Neural cell (in vitro differentiated cells): Measurements from ENCODE around the gene KLF5. TPM values are rescaled to one million over a fixed set of nuclear protein-coding genes. Genes with fewer than 3 reads are reported as not detected.

ENCODE experiments used
- H2AFZ ChIP-seq: fragments of 200-600, 300-800 bp; sonication (generic), shearing (Covaris generic); 2 replicates; pipeline ENCODE4 v1.6.0; 2014; ENCODE audit warnings: low read depth, mild to moderate bottlenecking, antibody characterized with exemption, low read length, moderate library complexity
- H3F3A ChIP-seq: fragments of 200-600 bp; shearing (Covaris generic); 2 replicates; pipeline ENCODE4 v1.6.1; 2016; ENCODE audit warnings: mild to moderate bottlenecking, moderate library complexity, mixed read lengths, antibody characterized with exemption, low read length; ENCODE audit not compliant: insufficient read depth, poor library complexity, severe bottlenecking
- H3K27ac ChIP-seq: fragments of 200-600, 300-800 bp; sonication (generic), shearing (Covaris generic); 2 replicates; pipeline ENCODE4 v1.5.1; 2014; ENCODE audit warnings: mild to moderate bottlenecking, low read length, moderate library complexity
- H3K27me3 ChIP-seq: fragments of 300-800, 200-600 bp; sonication (generic), shearing (Covaris generic); 2 replicates; pipeline ENCODE4 v1.6.0; 2014; ENCODE audit warnings: mild to moderate bottlenecking, low read depth, low read length, moderate library complexity; ENCODE audit not compliant: insufficient read depth
- H3K36me3 ChIP-seq: fragments of 300-800, 200-600 bp; sonication (generic), shearing (Covaris generic); 2 replicates; pipeline ENCODE4 v1.5.1; 2014; ENCODE audit warnings: mild to moderate bottlenecking, antibody characterized with exemption, low read length, moderate library complexity; ENCODE audit not compliant: insufficient read depth
- H3K4me2 ChIP-seq: fragments of 300-800, 200-600 bp; sonication (generic), shearing (Covaris generic); 2 replicates; pipeline ENCODE4 v1.6.0; 2014; ENCODE audit warnings: mild to moderate bottlenecking, low read length
- H3K4me3 ChIP-seq: fragments of 300-800, 200-600 bp; sonication (generic), shearing (Covaris generic); 2 replicates; pipeline ENCODE4 v1.5.1; 2014; ENCODE audit warnings: mild to moderate bottlenecking, low read length, moderate library complexity
- H3K79me2 ChIP-seq: fragments of 200-600 bp; shearing (Covaris generic); replicated peaks from 2 replicates; pipeline ENCODE4 v1.6.0; 2014; ENCODE audit warnings: mild to moderate bottlenecking, low read length, moderate library complexity; ENCODE audit not compliant: insufficient read depth
- H3K9ac ChIP-seq: fragments of 300-800, 200-600 bp; sonication (generic), shearing (Covaris generic); 2 replicates; pipeline ENCODE4 v1.6.1; 2016; ENCODE audit warnings: mild to moderate bottlenecking, low read length, mixed read lengths
- H3K9me2 ChIP-seq: fragments of 200-600 bp; shearing (Covaris generic); 2 replicates; pipeline ENCODE4 v1.6.1; 2016; ENCODE audit warnings: mild to moderate bottlenecking, low read length, mixed read lengths; ENCODE audit not compliant: insufficient read depth
- H3K9me3 ChIP-seq: fragments of 200-600, 300-800 bp; sonication (generic), shearing (Covaris generic); 2 replicates; pipeline ENCODE4 v1.6.1; 2016; ENCODE audit warnings: mild to moderate bottlenecking, mixed run types, low read length, moderate library complexity, mixed read lengths
- H4K20me1 ChIP-seq: fragments of 200-600 bp; shearing (Covaris generic); 2 replicates; pipeline ENCODE4 v1.6.1; 2016; ENCODE audit warnings: mild to moderate bottlenecking, mixed run types; ENCODE audit not compliant: insufficient read depth
- CTCF ChIP-seq: fragments of 450-650 bp; IDR thresholded peaks from 2 replicates; pipeline ENCODE4 v1.5.1; 2014; ENCODE audit warnings: antibody characterized with exemption, mild to moderate bottlenecking, moderate library complexity; ENCODE audit not compliant: poor library complexity, severe bottlenecking
- EP300 ChIP-seq: fragments of 450-650 bp; conservative IDR thresholded peaks from 2 replicates; pipeline ENCODE4 v1.6.1; 2014; ENCODE audit warnings: antibody characterized with exemption, mild to moderate bottlenecking, moderate library complexity; ENCODE audit not compliant: poor library complexity, severe bottlenecking
- EZH2 ChIP-seq: fragments of 200-600, 300-800 bp; shearing (Covaris generic), sonication (generic); IDR thresholded peaks from 2 replicates; pipeline ENCODE4 v1.6.1; 2014; ENCODE audit warnings: antibody characterized with exemption, low read length, borderline replicate concordance, mild to moderate bottlenecking; ENCODE audit not compliant: insufficient read depth, poor library complexity, severe bottlenecking
- MXI1 ChIP-seq: fragments of 450-650 bp; conservative IDR thresholded peaks from 2 replicates; pipeline ENCODE4 v1.6.1; 2014; ENCODE audit warnings: antibody characterized with exemption, mild to moderate bottlenecking; ENCODE audit not compliant: poor library complexity, severe bottlenecking
- POLR2AphosphoS5 ChIP-seq: IDR thresholded peaks from 2 replicates; pipeline ENCODE4 v1.6.1; 2012
- RAD21 ChIP-seq: fragments of 450-650 bp; conservative IDR thresholded peaks from 2 replicates; pipeline ENCODE4 v1.6.1; 2014; ENCODE audit warnings: antibody characterized with exemption, mild to moderate bottlenecking, moderate library complexity
- REST ChIP-seq: IDR thresholded peaks from 2 replicates; pipeline ENCODE4 v1.6.1; 2012; ENCODE audit warnings: borderline replicate concordance
- SMC3 ChIP-seq: fragments of 450-650 bp; conservative IDR thresholded peaks from 2 replicates; pipeline ENCODE4 v1.6.1; 2014; ENCODE audit warnings: antibody characterized with exemption, mild to moderate bottlenecking, moderate library complexity; ENCODE audit not compliant: poor library complexity
- TAF1 ChIP-seq: IDR thresholded peaks from 2 replicates; pipeline ENCODE4 v1.6.1; 2012; ENCODE audit warnings: low read depth
- polyA plus RNA-seq: library from polyadenylated mRNA; depleted of rRNA; stranded (reverse); fragments of >200 nt; gene quantifications from 2 replicates; pipeline ENCODE4 v1.2.3, GENCODE V29; 2014

The KLF5 gene
- polyA plus RNA-seq, 1 donor from 2014 or later: 0.26 TPM

DNA sequence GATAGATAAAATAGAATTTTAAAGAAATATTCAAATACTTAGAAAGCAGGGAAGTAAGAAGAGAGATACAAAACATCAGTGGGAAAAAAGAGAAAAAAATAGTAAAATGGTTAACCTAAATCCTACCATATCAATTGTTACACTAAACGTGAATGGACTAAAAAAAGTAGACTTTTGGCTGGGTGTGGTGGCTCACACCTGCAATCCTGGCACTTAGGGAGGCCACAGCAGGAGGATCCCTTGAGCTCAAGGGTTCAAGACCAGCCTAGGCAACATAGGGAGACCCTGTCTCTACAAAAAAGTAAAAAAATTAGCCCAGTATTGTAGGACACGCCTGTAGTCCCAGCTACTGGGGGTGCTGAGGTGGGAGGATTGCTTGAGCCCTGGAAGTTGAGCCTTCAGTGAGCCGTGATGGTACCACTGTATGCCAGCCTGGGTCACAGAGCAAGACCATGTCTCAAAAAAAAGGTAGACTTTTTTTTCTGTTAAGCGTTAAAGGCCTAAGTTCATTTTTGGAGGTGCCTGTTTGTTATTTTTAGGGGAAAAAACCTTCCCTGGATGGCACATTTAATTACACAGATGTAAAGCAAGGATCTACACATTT is 29.6 kb downstream of the KLF5 start:
- H4K20me1 ChIP-seq: no peaks in the 10 kb centered on the region
- no peaks in the 10 kb centered on the region for H3K27me3 ChIP-seq
- no peaks in the 10 kb centered on the region for H3K79me2 ChIP-seq
- H3F3A ChIP-seq: no peaks in the 10 kb centered on the region
- no peak overlapping the region for H2AFZ ChIP-seq
- TF ChIP-seq EP300: no peak
- no peak for TF ChIP-seq REST
- no peak for TF ChIP-seq CTCF
- TF ChIP-seq SMC3: no peak
- TF ChIP-seq MXI1: no peak
- no peak for TF ChIP-seq RAD21
- TF ChIP-seq POLR2AphosphoS5: no peak
- TF ChIP-seq EZH2: no peak
- TF ChIP-seq TAF1: no peak
- H3K27ac ChIP-seq: no peak overlapping the region
- H3K9ac ChIP-seq: no peak overlapping the region
- H3K9me2 ChIP-seq: no peaks in the 10 kb centered on the region
- no peak overlapping the region for H3K4me2 ChIP-seq
- no peak overlapping the region for H3K4me3 ChIP-seq
- H3K9me3 ChIP-seq: peaks cover 2% of the 10 kb centered on the region
- no peaks in the 10 kb centered on the region for H3K36me3 ChIP-seq

GRCh38 chr13:73089213-73089612 is 30.4 kb downstream of the KLF5 start:
- Histone ChIP-seq H3K4me3 (no peak overlapping the region), H3K9ac (no peak overlapping the region), H3K9me3 (peaks cover 2% of the 10 kb centered on the region), H3F3A (no peaks in the 10 kb centered on the region), H2AFZ (no peak overlapping the region), H3K36me3 (no peaks in the 10 kb centered on the region), H4K20me1 (no peaks in the 10 kb centered on the region), H3K9me2 (no peaks in the 10 kb centered on the region), H3K79me2 (no peaks in the 10 kb centered on the region), H3K4me2 (no peak overlapping the region), H3K27ac (no peak overlapping the region), H3K27me3 (no peaks in the 10 kb centered on the region)
- no peak for TF ChIP-seq SMC3
- no peak for TF ChIP-seq REST
- no peak for TF ChIP-seq CTCF
- no peak for TF ChIP-seq EP300
- no peak for TF ChIP-seq POLR2AphosphoS5
- TF ChIP-seq TAF1: no peak
- no peak for TF ChIP-seq EZH2
- TF ChIP-seq RAD21: no peak
